Dedifferentiated amniotic fluid mesenchymal stem cell (primary cell): ENCODE results near the gene BSCL2.
"Not testable (repeated sequence)": the region's sequence is repeated elsewhere in the genome, so short reads cannot be mapped to it uniquely, and the experiment has no call there.

Experiments
- DNase-seq: peaks from one replicate; pipeline ENCODE4 v3.0.0-alpha.2; 2016; ENCODE audit errors: extremely low spot score

BSCL2 gene

GRCh38 chr11:62688491-62688890 lies 18.7 kb downstream of the BSCL2 start:
- no peak for DNase-seq

- DNase-seq = no peak
These were observed 19.5 kb downstream of the BSCL2 start for GRCh38 chr11:62687508-62688396.

- DNase-seq = no peak
These were observed 24.7 kb downstream of the BSCL2 start for GRCh38 chr11:62682518-62682917.

GRCh38 chr11:62680825-62681240 lies 26.4 kb downstream of the BSCL2 start:
- DNase-seq = peak; percentile 70

- peak; percentile 86 for DNase-seq
These were observed 28.2 kb downstream of the BSCL2 start, which contains the start of gene UBXN1 for GRCh38 chr11:62678770-62679696. TSS of gene UBXN1 (minus strand) at chr11:62679073. CDS start at chr11:62678923, 150 bp downstream.

- no peak for DNase-seq
These were observed 28.8 kb downstream of the BSCL2 start for GRCh38 chr11:62678433-62678769.

- DNase-seq = no peak
These were observed 29.5 kb downstream of the BSCL2 start for GRCh38 chr11:62677714-62678113.

- no peak for DNase-seq
These were observed 30.1 kb downstream of the BSCL2 start for GRCh38 chr11:62677156-62677555.

GRCh38 chr11:62676698-62677097 lies 30.5 kb downstream of the BSCL2 start:
- DNase-seq = no peak

GRCh38 chr11:62675415-62675814 lies 31.8 kb downstream of the BSCL2 start:
- not testable (repeated sequence) for DNase-seq

- no peak for DNase-seq
These were observed 34.1 kb downstream of the BSCL2 start for GRCh38 chr11:62673196-62673525.

GRCh38 chr11:62671608-62672389 lies 35.4 kb downstream of the BSCL2 start, which contains the start of the genes LBHD1 and UQCC3:
TSS of gene LBHD1 (minus strand) at chr11:62672267. CDS start at chr11:62670031, 2,236 bp downstream.
TSS of gene UQCC3 (plus strand) at chr11:62671673. CDS start at chr11:62671746, 73 bp downstream.
- DNase-seq = peak; percentile 59

GRCh38 chr11:62671236-62671607 lies 36.0 kb downstream of the BSCL2 start:
- no peak for DNase-seq

- no peak for DNase-seq
These were observed 37.6 kb downstream of the BSCL2 start for GRCh38 chr11:62669420-62670161.

GRCh38 chr11:62667460-62667859 lies 39.8 kb downstream of the BSCL2 start:
- DNase-seq = no peak

GRCh38 chr11:62666259-62666926 lies 40.8 kb downstream of the BSCL2 start:
- no peak for DNase-seq

GRCh38 chr11:62665599-62666258 lies 41.5 kb downstream of the BSCL2 start:
- DNase-seq = peak; percentile 45

GRCh38 chr11:62665075-62665598 lies 42.1 kb downstream of the BSCL2 start, which contains the start of the genes C11orf98 and CSKMT:
TSS of gene C11orf98 (minus strand) at chr11:62665210. CDS start at chr11:62665169, 41 bp downstream.
TSS of gene CSKMT (plus strand) at chr11:62665312. CDS start at chr11:62665880, 568 bp downstream.
- peak; percentile 92 for DNase-seq

GRCh38 chr11:62664405-62665074 lies 42.7 kb downstream of the BSCL2 start:
- DNase-seq = no peak
